ENCODE measurements around the gene TOGARAM2.

Gene TOGARAM2

GRCh38 chr2:28981016-28981441 is at the start of gene TOGARAM2:
Gene TOGARAM2, plus strand, starts transcription at chr2:28981298. Its CDS starts 13,537 bp downstream, at chr2:28994835.
- DNase-seq = no peak

GRCh38 chr2:28934769-28935168 is 46.3 kb upstream of the TOGARAM2 start:
- no peak for DNase-seq

GRCh38 chr2:28941008-28941407 is 40.1 kb upstream of the TOGARAM2 start:
- no peak for DNase-seq

GRCh38 chr2:28944535-28945248 is 36.4 kb upstream of the TOGARAM2 start:
- no peak for DNase-seq

- no peak for DNase-seq
These were observed 32.9 kb upstream of the TOGARAM2 start for GRCh38 chr2:28948160-28948559.

DNA sequence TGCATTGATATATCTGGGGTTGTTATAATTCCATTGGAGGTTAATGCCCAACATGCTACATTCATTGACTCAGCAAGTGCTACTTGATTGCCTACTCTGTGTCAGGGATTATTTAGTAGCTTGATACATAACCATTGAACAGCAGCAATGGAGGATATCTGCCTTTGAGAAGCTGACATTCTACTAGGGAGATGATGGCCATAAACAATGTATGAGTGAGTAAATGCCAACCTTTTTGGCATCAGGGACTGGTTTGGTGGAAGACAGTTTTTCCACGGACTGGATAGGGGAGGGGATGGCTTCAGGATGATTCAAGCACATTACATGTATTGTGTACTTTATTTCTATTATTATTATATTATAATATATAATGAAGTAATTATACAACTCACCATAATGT is 31.9 kb upstream of the TOGARAM2 start:
- DNase-seq = no peak

DNA sequence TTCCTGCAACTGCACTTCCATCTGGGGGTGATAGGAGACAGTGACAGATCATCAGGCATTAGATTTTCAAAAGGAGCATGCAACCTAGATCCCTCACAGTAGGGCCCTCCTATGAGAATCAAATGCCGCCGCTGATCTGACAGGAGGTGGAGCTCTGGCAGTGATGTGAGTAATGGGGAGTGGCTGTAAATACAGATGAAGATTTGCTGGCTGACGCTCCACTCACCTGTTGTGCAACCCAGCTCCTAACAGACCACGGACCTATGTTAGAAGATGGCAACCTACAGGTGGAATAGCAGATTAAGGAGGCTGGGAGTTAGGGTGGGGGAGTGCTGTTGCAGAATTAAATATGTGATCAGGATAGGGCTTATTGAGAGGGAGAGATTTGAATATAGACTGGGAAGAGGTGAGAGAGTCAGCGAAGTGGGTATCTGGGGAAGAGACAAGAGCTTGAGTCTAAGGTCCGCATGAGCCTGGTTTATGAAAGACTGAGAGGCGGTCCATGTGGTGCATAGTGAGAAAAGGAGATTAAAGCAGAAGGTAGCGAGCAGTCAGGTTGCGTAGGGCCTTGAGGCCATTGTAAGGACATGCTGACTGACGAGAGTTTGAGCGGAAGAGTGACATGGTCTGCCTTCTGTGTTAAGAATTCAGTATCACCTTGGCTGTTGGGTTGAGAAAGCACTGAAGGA is 31.3 kb upstream of the TOGARAM2 start:
- no peak for DNase-seq

- no peak for DNase-seq
These were observed 30.0 kb upstream of the TOGARAM2 start for GRCh38 chr2:28950941-28951630.

GRCh38 chr2:28951910-28952835 is 28.9 kb upstream of the TOGARAM2 start:
- DNase-seq = no peak

DNA sequence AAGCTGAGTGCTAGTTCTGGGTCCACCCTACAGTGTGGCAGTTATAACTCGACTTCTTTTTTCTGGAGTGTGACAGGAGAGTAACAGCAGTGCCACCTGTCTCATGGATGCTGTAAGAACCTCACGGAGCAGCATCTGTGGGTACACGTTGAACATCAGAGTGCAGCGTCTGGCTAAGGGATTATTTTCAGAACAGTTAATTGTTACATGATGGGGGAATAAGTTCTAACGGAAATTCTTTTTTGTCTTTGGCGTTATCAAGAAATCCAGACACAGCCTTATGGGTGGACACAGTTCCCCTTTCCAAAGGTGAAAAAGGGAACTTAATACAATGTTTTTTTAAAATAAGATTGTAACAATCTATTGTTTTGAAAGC is 28.3 kb upstream of the TOGARAM2 start:
- no peak for DNase-seq

DNA sequence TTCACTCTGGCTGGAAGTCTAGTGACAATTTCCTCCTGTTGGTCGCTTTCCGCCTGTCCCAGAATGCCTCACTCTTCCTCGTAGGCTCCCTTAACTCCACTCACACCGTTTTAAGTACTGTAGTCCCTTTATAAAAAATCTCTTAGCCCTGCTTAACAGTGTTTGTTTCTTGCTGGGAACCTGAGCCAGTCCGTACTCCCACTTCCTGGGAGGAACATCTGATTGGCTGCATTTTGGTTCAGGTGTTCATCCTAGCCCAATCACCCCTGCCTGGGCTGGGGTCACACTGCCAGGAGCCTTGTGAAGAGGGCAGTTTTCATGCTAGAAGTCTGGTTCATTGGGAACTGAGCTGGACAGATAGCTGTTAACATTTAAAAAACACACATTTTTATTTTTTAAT is 25.6 kb upstream of the TOGARAM2 start:
- no peak for DNase-seq

- no peak for DNase-seq
These were observed 24.7 kb upstream of the TOGARAM2 start for GRCh38 chr2:28956415-28956826.

- DNase-seq = no peak
These were observed 24.2 kb upstream of the TOGARAM2 start for GRCh38 chr2:28956890-28957289.

DNA sequence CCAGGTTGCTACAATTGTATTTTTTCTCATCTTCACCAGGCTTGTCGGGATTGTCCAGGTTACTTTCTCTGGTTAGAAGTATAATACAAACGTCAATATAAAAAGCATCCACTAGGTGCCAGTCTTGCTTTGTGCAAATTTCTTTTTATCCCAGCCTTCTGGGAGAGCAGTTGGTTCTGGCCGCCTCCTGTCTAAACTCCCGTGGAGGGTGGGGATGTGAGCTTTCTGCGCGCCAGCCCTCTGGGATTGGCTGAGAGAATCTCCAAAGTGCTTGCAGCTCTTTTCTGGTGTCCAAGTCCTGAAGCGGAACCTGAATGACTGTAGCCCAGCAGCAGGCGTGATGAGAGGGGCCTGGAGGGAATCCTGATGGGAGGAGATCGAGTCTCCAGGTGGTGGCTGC is 22.4 kb upstream of the TOGARAM2 start:
- DNase-seq = peak; percentile 62

- no peak for DNase-seq
These were observed 20.7 kb upstream of the TOGARAM2 start for GRCh38 chr2:28960401-28960800.

- no peak for DNase-seq
These were observed 18.6 kb upstream of the TOGARAM2 start for GRCh38 chr2:28962505-28962904.

DNA sequence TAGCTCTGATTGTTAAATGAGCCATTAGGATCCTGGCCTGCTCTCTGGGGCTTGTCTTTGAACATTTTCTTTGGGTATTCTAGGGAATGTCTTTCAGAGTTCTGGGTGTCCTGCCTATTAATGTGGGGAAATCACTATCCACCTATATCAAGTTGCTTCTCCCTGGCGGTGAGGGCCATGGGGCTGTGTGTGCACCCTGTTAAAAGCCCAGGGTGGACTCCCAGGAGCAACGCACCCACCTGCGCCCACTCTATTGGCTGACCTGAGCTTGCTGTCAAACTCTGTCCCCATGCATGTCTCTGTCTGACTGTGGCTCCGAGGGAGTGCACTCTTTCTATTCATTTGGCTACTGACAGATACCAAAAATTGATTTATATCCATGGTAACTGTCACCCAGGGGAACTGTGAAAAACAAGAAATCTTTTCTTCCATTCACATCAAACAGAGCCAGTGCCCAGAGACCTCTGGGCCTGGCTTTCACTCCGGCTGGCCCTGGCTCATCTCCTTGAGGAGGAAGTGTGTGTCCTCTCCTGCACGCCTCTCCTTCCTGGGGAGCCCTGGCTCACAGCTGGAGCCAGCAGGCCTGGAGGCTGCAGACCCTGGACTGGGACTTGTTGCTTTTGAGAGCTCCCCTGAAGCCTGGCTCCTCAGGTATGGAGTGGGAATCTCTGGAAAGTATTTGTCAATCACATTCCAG is 10.5 kb upstream of the TOGARAM2 start:
- DNase-seq = no peak

- no peak for DNase-seq
These were observed 8.2 kb upstream of the TOGARAM2 start for GRCh38 chr2:28972778-28973335.

- DNase-seq = no peak
These were observed 6.8 kb upstream of the TOGARAM2 start for GRCh38 chr2:28974252-28974651.

DNA sequence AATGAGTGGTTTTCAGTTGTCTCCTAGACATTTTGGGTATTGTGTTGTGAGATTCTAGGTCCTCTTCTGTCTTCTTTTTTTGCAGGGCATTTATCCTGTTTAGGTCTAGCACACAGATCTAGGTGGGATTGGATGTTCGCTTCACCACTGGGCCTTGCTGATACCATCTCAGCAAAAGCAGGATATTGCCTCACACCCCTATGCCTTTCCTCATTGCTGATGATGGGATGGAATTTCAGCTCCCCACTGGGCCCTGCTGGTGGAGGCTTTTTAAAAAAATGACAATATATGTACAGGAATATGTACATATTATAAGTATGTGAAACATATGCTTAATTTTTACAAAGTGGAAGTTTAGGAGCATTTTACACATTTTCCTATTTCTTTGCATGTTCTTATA is 5.4 kb upstream of the TOGARAM2 start:
- no peak for DNase-seq

DNA sequence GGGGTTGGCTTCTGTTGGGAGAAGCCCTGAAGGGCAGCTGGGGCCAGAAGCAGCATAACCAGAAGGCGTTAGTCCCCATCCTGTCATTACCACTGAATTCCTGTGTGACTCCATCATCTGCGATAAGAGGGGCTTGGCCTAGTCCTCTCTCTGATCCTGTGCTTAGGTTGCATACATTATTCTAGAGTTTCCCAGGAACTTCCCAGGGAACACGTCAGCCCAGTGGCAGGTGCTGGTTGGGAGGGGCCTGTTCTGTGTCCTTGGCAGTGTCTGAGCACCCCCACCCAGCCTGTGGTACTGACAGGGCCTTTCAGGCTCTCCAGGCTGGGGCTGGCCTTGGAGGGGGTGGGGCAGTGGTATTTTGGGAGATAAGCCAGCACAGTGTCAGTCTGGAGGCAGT is 4.5 kb upstream of the TOGARAM2 start:
- no peak for DNase-seq
